HCT116 (cell line): ENCODE measurements around the gene GALNT18.

Experiments used
- CTCF ChIP-seq, 3 experiments: fragments of 200-600 bp in 1 of 3; sonication (generic) in 1 of 3; IDR thresholded peaks in 2 of 3; conservative IDR thresholded peaks in 1 of 3; 2 replicates each; pipeline ENCODE4 v1.5.1; 2012 to 2017; ENCODE audit warnings: low read depth in 2 of 3, low read length in 2 of 3, antibody characterized with exemption in 1 of 3, borderline replicate concordance in 1 of 3, control low read depth in 1 of 3, mild to moderate bottlenecking in 1 of 3, mixed read lengths in 1 of 3, mixed run types in 1 of 3, moderate library complexity in 1 of 3; ENCODE audit not compliant: insufficient read depth in 1 of 3
- ELF1 ChIP-seq: IDR thresholded peaks from 2 replicates; pipeline ENCODE4 v1.6.1; 2012; ENCODE audit warnings: low read depth, borderline replicate concordance
- EZH2 ChIP-seq: fragments of 200-600 bp; sonication (generic); IDR thresholded peaks from 2 replicates; pipeline ENCODE4 v1.6.1; 2017; ENCODE audit warnings: antibody characterized with exemption, mixed run types
- EZH2phosphoT487 ChIP-seq: fragments of 200-600 bp; IDR thresholded peaks from 2 replicates; pipeline ENCODE4 v1.6.1; 2018; ENCODE audit warnings: antibody characterized with exemption, borderline replicate concordance
- JUND ChIP-seq: IDR thresholded peaks from 2 replicates; pipeline ENCODE4 v1.6.1; 2012
- MAX ChIP-seq: IDR thresholded peaks from 2 replicates; pipeline ENCODE4 v1.6.1; 2012
- POLR2A ChIP-seq: IDR thresholded peaks from 2 replicates; pipeline ENCODE4 v1.7.0; 2011; ENCODE audit warnings: borderline replicate concordance; ENCODE audit not compliant: insufficient read depth, insufficient read length; ENCODE audit errors: extremely low read depth
- POLR2AphosphoS5 ChIP-seq: IDR thresholded peaks from 2 replicates; pipeline ENCODE4 v1.6.1; 2011; ENCODE audit warnings: mild to moderate bottlenecking, low read depth, low read length, moderate library complexity
- SP1 ChIP-seq: IDR thresholded peaks from 2 replicates; pipeline ENCODE4 v1.6.1; 2012; ENCODE audit warnings: low read depth
- TCF7L2 ChIP-seq: IDR thresholded peaks from 2 replicates; pipeline ENCODE4 v1.7.0; 2011; ENCODE audit warnings: borderline replicate concordance, inconsistent platforms; ENCODE audit not compliant: insufficient read depth, insufficient read length; ENCODE audit errors: extremely low read depth
- YY1 ChIP-seq: IDR thresholded peaks from 2 replicates; pipeline ENCODE4 v1.6.1; 2011; ENCODE audit warnings: low read length, low read depth, moderate library complexity, mild to moderate bottlenecking; ENCODE audit not compliant: insufficient replicate concordance; ENCODE audit errors: extremely low read depth
- ZNF274 ChIP-seq: fragments of 200-500 bp; sonication (Bioruptor generic); IDR thresholded peaks from 2 replicates; pipeline ENCODE4 v1.6.1; 2014; ENCODE audit warnings: mild to moderate bottlenecking, low read depth, low read length, inconsistent platforms

GRCh38 chr11:11622772-11623171 is 967 bp upstream of the GALNT18 start:
- TF ChIP-seq POLR2AphosphoS5 (no peak), TCF7L2 (no peak), MAX (no peak), CTCF (IDR thresholded peaks at IDR 0.05 in 2 of 3, conservative IDR thresholded peaks at IDR 0.05 in 1 of 3; ENCODE audit: borderline replicate concordance in 1 of 3, insufficient read depth in 1 of 3, low read depth in 2 of 3, low read length in 2 of 3) (no peak), YY1 (no peak), POLR2A (no peak), ELF1 (no peak), EZH2 (no peak), SP1 (no peak), JUND (no peak), ZNF274 (no peak), EZH2phosphoT487 (no peak)
